ENCODE measurements around the gene DCDC2C. TPM values are rescaled to one million over a fixed set of nuclear protein-coding genes. Genes with fewer than 3 reads are reported as not detected.

DCDC2C gene
- total RNA-seq, 3 donors from 2014 or later, result 0.35 TPM; not detected in 2

- intact Hi-C loops (cut with DNase I, micrococcal nuclease), result no loop called here
- TF ChIP-seq CTCF (IDR thresholded peaks at IDR 0.05), result no peak
- no peaks in the 10 kb centered on the region for H3K4me1 ChIP-seq (ENCODE audit: low read depth)
- H3K4me3 ChIP-seq, result no peak overlapping the region
- ATAC-seq (no peak), DNase-seq (no peak)
- H3K9me3 ChIP-seq, result no peaks in the 10 kb centered on the region
- H3K36me3 ChIP-seq (ENCODE audit: low read depth), result no peaks in the 10 kb centered on the region
Measured at GRCh38 chr2:3681625-3682024, 21.8 kb upstream of the DCDC2C start.

- intact Hi-C loops (cut with DNase I, micrococcal nuclease), result no loop called here
- no peak for ATAC-seq
Measured at GRCh38 chr2:3682811-3683210, 20.6 kb upstream of the DCDC2C start.

GRCh38 chr2:3683748-3684454 lies 19.5 kb upstream of the DCDC2C start:
- ATAC-seq, result no peak
- intact Hi-C loops (cut with DNase I, micrococcal nuclease), result no loop called here

More at GRCh38 chr2:3682811-3683210, 20.6 kb upstream of the DCDC2C start:
- Histone ChIP-seq H3K4me3 (no peak overlapping the region), H3K9me3 (no peaks in the 10 kb centered on the region), H3K4me1 (ENCODE audit: low read depth) (no peaks in the 10 kb centered on the region), H3K36me3 (ENCODE audit: low read depth) (no peaks in the 10 kb centered on the region)
- no peak for DNase-seq
- TF ChIP-seq CTCF (IDR thresholded peaks at IDR 0.05), result no peak

GRCh38 chr2:3689998-3690748 lies 13.2 kb upstream of the DCDC2C start:
- H3K9me3 ChIP-seq, result peaks cover 6% of the 10 kb centered on the region
- intact Hi-C loops (cut with DNase I, micrococcal nuclease), result no loop called here
- DNase-seq (no peak), ATAC-seq (no peak)
- H3K4me1 ChIP-seq (ENCODE audit: low read depth), result no peaks in the 10 kb centered on the region
- no peak overlapping the region for H3K4me3 ChIP-seq
- H3K36me3 ChIP-seq (ENCODE audit: low read depth), result no peaks in the 10 kb centered on the region
- TF ChIP-seq CTCF (IDR thresholded peaks at IDR 0.05), result no peak

More at GRCh38 chr2:3683748-3684454, 19.5 kb upstream of the DCDC2C start:
- Histone ChIP-seq H3K4me3 (no peak overlapping the region), H3K9me3 (no peaks in the 10 kb centered on the region), H3K4me1 (ENCODE audit: low read depth) (no peaks in the 10 kb centered on the region), H3K36me3 (ENCODE audit: low read depth) (no peaks in the 10 kb centered on the region)
- no peak for TF ChIP-seq CTCF (IDR thresholded peaks at IDR 0.05)
- DNase-seq, result no peak

- intact Hi-C loops (cut with DNase I, micrococcal nuclease), result no loop called here
- Histone ChIP-seq H3K4me3 (no peak overlapping the region), H3K36me3 (ENCODE audit: low read depth) (no peaks in the 10 kb centered on the region), H3K4me1 (ENCODE audit: low read depth) (no peaks in the 10 kb centered on the region), H3K9me3 (peaks cover 6% of the 10 kb centered on the region)
- TF ChIP-seq CTCF (IDR thresholded peaks at IDR 0.05), result no peak
- DNase-seq (no peak), ATAC-seq (no peak)
Measured at GRCh38 chr2:3692375-3692774, 11.0 kb upstream of the DCDC2C start.
